Measurements from ENCODE around the gene PTPRD.

Gene PTPRD

DNA sequence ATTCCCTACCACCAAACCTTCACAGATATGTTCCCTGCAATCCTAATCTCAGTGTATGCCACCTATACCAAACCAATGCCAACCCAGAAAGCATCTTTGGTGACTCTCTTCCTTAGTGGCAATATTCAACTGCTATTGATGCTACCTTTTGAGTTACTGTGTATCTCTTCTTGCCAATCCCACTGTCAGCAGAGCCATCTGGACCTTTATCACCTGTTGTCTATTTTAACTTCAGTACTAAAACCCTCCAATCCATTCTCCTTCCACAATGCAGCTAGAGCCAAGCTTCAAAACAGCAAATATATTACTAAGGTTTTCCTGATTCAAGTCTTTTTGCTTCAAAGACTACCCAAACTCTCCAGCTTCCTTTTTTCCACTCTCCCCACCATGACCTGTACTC is 2036.1 kb downstream of the PTPRD start:
- TF ChIP-seq, protein P1, sequence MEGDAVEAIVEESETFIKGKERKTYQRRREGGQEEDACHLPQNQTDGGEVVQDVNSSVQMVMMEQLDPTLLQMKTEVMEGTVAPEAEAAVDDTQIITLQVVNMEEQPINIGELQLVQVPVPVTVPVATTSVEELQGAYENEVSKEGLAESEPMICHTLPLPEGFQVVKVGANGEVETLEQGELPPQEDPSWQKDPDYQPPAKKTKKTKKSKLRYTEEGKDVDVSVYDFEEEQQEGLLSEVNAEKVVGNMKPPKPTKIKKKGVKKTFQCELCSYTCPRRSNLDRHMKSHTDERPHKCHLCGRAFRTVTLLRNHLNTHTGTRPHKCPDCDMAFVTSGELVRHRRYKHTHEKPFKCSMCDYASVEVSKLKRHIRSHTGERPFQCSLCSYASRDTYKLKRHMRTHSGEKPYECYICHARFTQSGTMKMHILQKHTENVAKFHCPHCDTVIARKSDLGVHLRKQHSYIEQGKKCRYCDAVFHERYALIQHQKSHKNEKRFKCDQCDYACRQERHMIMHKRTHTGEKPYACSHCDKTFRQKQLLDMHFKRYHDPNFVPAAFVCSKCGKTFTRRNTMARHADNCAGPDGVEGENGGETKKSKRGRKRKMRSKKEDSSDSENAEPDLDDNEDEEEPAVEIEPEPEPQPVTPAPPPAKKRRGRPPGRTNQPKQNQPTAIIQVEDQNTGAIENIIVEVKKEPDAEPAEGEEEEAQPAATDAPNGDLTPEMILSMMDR (IDR thresholded peaks at IDR 0.05; ENCODE audit: extremely low read depth, missing control alignments): no peak
- DNase-seq (ENCODE audit: low spot score): no peak

DNA sequence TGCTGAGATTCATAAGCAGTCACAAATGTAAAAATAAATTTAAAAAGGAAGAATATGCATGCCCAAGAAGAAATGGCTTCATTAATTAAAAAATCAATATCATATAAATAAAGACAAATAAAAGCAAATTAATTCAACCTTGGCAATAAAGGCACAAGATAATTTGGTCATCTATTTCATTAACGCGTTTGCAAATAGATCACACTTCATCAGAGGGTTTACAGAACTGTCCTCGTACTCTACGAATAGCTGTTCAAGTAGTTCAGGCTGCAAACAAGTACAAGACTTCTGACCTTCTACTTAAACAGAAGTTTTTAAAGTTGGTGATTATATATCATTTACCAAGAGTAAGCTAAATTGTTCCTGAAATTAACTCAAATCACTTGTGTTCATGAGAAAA is 2038.0 kb downstream of the PTPRD start:
- TF ChIP-seq, protein P1 (IDR thresholded peaks at IDR 0.05; ENCODE audit: extremely low read depth, missing control alignments): no peak
- DNase-seq (ENCODE audit: low spot score): no peak

DNA sequence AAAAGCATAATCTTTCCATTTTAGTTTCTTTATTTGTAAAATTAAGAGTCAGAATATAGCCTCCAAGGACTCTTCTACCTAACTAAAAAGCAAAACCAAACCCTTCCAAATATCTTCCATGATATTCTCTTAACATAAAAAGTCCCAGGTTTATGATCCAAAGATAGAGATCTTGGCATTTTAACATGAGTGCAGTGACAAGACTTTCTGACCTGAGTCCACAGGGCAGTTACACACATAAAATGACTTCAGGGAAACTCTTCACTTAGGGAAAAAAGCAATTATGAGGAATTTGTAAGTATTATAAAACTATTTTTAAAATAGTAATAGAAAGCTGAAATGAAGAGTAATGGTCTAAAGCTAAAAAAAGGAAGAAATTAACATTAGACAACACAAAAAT is 2040.6 kb downstream of the PTPRD start:
- no peak for DNase-seq (ENCODE audit: low spot score)
- TF ChIP-seq, protein P1 (IDR thresholded peaks at IDR 0.05; ENCODE audit: extremely low read depth, missing control alignments): no peak

DNA sequence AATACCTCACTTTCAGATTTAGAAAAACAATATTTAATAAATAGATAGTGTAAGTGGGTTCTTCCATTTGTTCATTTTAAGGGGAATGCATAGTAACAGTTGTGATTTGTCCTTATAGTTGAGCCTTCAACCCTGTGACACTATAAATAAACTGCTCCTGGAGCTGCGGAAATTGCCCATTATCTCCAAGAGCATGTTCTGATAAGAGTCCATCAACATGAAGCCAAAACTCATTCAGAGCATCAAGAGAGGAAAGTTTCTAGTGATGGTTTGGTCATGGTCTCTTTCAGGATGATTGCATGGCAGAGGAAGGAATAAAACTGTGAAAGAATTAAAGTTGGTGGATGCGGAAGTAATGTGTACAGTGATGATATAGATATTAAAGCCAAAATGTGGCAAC is 2041.2 kb downstream of the PTPRD start:
- DNase-seq (ENCODE audit: low spot score): no peak
- TF ChIP-seq, protein P1 (IDR thresholded peaks at IDR 0.05; ENCODE audit: extremely low read depth, missing control alignments): no peak

DNA sequence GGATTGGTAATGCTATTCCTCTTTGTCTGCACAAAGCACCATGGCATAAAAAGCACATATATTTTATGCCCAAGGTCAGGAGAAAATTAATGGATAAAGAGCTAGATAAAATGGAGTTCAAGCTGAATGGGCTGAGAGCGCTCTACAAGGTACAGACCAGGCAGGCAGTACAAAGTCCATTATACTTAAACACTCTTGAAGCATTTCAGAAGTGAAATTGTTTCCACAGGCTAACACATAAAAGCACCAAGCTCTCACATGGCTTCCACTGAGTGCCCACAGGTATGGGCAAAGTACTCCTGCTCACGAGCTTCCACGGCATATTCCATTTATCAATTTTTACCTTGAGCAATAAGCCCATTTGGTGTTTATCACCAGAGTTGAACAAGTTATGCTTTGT is 2042.0 kb downstream of the PTPRD start:
- TF ChIP-seq, protein P1 (IDR thresholded peaks at IDR 0.05; ENCODE audit: extremely low read depth, missing control alignments): no peak
- DNase-seq (ENCODE audit: low spot score): no peak

DNA sequence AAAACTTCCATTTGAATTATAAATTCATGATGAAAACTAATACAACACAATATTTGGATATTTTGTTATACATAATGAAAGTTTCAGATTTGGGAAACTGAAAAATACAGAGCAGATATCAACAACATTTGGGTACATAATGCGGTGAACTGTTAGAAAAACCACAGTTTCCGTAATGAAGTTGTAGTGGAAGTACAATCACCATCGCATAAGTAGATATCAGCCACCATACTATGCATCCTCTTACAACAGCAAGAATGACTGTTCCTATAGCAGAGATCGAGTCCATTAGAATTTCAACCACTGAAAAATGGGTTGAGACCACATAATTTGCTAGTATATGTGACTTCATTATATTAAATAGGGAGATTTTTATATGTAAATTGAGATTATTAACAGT is 2043.0 kb downstream of the PTPRD start:
- no peak for DNase-seq (ENCODE audit: low spot score)
- TF ChIP-seq, protein P1 (IDR thresholded peaks at IDR 0.05; ENCODE audit: extremely low read depth, missing control alignments): no peak

DNA sequence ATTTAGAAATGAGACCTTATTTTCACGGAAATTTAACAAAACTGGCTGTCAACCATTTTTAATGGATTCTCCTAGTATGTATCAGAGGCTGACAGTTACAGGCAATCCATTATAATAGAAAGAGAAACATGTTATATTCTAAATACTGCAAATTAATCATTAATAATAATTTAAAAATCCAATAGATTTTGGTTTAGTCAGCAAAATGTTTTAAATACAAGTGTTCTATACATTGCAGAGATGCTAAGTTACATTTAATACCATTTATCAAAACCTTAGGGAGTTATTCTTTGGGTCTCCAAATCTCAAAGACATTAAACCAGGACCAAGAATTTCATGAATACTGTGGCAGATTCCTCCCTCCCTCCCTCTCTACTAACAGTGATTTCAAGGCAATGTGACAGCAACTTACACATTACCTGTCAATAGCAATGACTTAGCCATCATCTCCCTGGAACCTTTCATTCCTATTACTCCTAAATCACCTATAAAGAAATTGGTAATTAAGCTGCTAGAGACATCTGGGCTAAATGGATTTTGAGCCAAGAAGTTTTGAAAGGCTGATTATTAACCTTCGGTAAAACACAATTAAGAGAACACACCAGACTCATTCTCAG is 2044.7 kb downstream of the PTPRD start:
- DNase-seq (ENCODE audit: low spot score): no peak
- TF ChIP-seq, protein P1 (IDR thresholded peaks at IDR 0.05; ENCODE audit: extremely low read depth, missing control alignments): no peak

All from GM20000 (cell line).